Adrenal gland (tissue), 12 donors: ENCODE measurements around the gene CPN1. TPM values are rescaled to one million over a fixed set of nuclear protein-coding genes. Genes with fewer than 3 reads are reported as not detected.

Experiments
- DNase-seq, 7 donors: peaks; one replicate each; pipeline ENCODE4 v3.0.0-alpha.2; 2019 to 2020
- H3K27ac ChIP-seq, 5 donors: fragments of 200-600 bp; sonication (generic) in 4 of 5; 1 replicate in 3 of 5; 2 replicates in 2 of 5; pipeline versions ENCODE4 v1.5.1 to v1.8.0; 2016 to 2020; ENCODE audit warnings: mild to moderate bottlenecking in 1 of 5
- H3K27me3 ChIP-seq: fragments of 200-600 bp; 2 replicates; pipeline ENCODE4 v1.8.0; 2021
- H3K36me3 ChIP-seq, 2 donors: fragments of 200-600 bp; replicated peaks in 1 of 2; 1 replicate in 1 of 2; 2 replicates in 1 of 2; pipeline versions ENCODE4 v1.5.1 to v1.8.0; 2018 to 2022
- H3K4me1 ChIP-seq, 2 donors: fragments of 200-600 bp; replicated peaks in 1 of 2; 1 replicate in 1 of 2; 2 replicates in 1 of 2; pipeline versions ENCODE4 v1.5.1 to v1.8.0; 2018 to 2021
- H3K4me3 ChIP-seq, 4 donors: fragments of 200-600 bp; sonication (generic) in 3 of 4; one replicate each; pipeline ENCODE4 v1.5.1; 2016 to 2018
- H3K9me3 ChIP-seq, 3 donors: fragments of 200-600 bp; sonication (generic) in 1 of 3; replicated peaks in 1 of 3; 1 replicate in 2 of 3; 2 replicates in 1 of 3; pipeline versions ENCODE4 v1.5.1 to v1.8.0; 2016 to 2021
- CTCF ChIP-seq, 6 experiments: fragments of 450-650 bp in 4 of 6; fragments of 200-600 bp in 2 of 6; sonication (generic) in 1 of 6; IDR thresholded peaks; 1 replicate in 5 of 6; 2 replicates in 1 of 6; pipeline versions ENCODE4 v1.5.1 to v1.8.0; 2016 to 2021; ENCODE audit warnings: antibody characterized with exemption in 6 of 6, mild to moderate bottlenecking in 2 of 6, moderate library complexity in 1 of 6
- POLR2A ChIP-seq, 2 donors: fragments of 450-650 bp; IDR thresholded peaks; one replicate each; pipeline ENCODE4 v1.6.1; 2017; ENCODE audit warnings: antibody characterized with exemption in 2 of 2, mild to moderate bottlenecking in 2 of 2, moderate library complexity in 1 of 2
- WGBS, 4 donors: extraction: QIAGEN DNeasy Blood & Tissue Kit in 2 of 4; methylation state at CpG; one replicate each; pipeline versions ENCODE4 v1.1.5 to v1.1.7; 2013 to 2017; 5-methylcytosine and 5-hydroxymethylcytosine counted together
- intact Hi-C, 2 donors: fragments of 100-400 bp; cut with DNase I; formaldehyde crosslinking; loops; one replicate each; pipeline versions ENCODE4 v1.14.1 to v1.15.0; 2022 to 2023
- polyA plus RNA-seq, 3 donors: library from polyadenylated mRNA; stranded (reverse); fragments of 200-250 nt in 2 of 3; fragments of 350-450 nt in 1 of 3; fragmentation: Illumina TruSeq in 1 of 3; extraction: RNeasy Lipid Tissue Mini Kit (QIAGEN cat#74804) in 1 of 3; gene quantifications; one replicate each; pipeline ENCODE4 v1.2.3, GENCODE V29; 2013 to 2014
- total RNA-seq, 9 donors: library from RNA; depleted of rRNA in 4 of 9; stranded (reverse); fragments of >200 nt in 4 of 9; fragments of 120-200 nt in 1 of 9; fragmentation: NEBNext Ultra II Directional in 1 of 9; extraction: Animal tissue kit (Norgen Biotek cat#: 25700) in 1 of 9; gene quantifications; one replicate each; pipeline versions ENCODE4 v1.1.0 to v1.2.4, GENCODE V29; 2013 to 2023
- donor health status: healthy with polysubstance abuse.
- donor health status: Bipolar disorder and iron deficiency.
- donor health status: DM: yes; HTN: yes; CAD: no.
- donor health status: DM: no; HTN: no; CAD: no.
- donor health status: DM: no; HTN: no; CAD: no.
- donor health status: DM: yes; HTN: yes; CAD: no.

Gene CPN1
- total and polyA plus RNA-seq, 12 donors = not detected

- H3K4me1 ChIP-seq = no peaks in the 10 kb centered on the region
- no peak for DNase-seq
- 96 to 100% (median 98%) methylated on average over 1 of the region's 1 CpG for WGBS, 4 donors
These were observed 14.2 kb downstream of the CPN1 start for GRCh38 chr10:100067466-100067865.

GRCh38 chr10:100065084-100065660 is 16.5 kb downstream of the CPN1 start:
- Histone ChIP-seq H3K27ac (no peak overlapping the region), H3K27me3 (no peaks in the 10 kb centered on the region), H3K9me3 (no peaks in the 10 kb centered on the region), H3K4me1 (no peaks in the 10 kb centered on the region), H3K36me3 (no peaks in the 10 kb centered on the region), H3K4me3 (no peak overlapping the region)
- WGBS, 4 donors = 40 to 63% (median 46%) methylated on average over 23 of the region's 23 CpGs
- TF ChIP-seq CTCF (IDR thresholded peaks at IDR 0.05) (no peak), POLR2A (IDR thresholded peaks at IDR 0.05) (no peak)
- no peak for DNase-seq
- intact Hi-C loops = no loop called here

More at GRCh38 chr10:100067466-100067865, 14.2 kb downstream of the CPN1 start:
- H3K9me3 ChIP-seq = no peaks in the 10 kb centered on the region
- H3K36me3 ChIP-seq = no peaks in the 10 kb centered on the region
- H3K27me3 ChIP-seq = no peaks in the 10 kb centered on the region
- H3K4me3 ChIP-seq = no peak overlapping the region
- intact Hi-C loops = no loop called here
- TF ChIP-seq POLR2A (IDR thresholded peaks at IDR 0.05) (no peak), CTCF (IDR thresholded peaks at IDR 0.05) (no peak)
- H3K27ac ChIP-seq = no peak overlapping the region

GRCh38 chr10:100061401-100061800 is 20.3 kb downstream of the CPN1 start:
- Histone ChIP-seq H3K27ac (no peak overlapping the region), H3K9me3 (no peaks in the 10 kb centered on the region), H3K4me1 (no peaks in the 10 kb centered on the region), H3K4me3 (no peak overlapping the region), H3K36me3 (no peaks in the 10 kb centered on the region), H3K27me3 (no peaks in the 10 kb centered on the region)
- intact Hi-C loops = no loop called here
- 61 to 79% (median 70%) methylated on average over 1 of the region's 1 CpG for WGBS, 4 donors
- TF ChIP-seq CTCF (IDR thresholded peaks at IDR 0.05) = no peak
- no peak for TF ChIP-seq POLR2A (IDR thresholded peaks at IDR 0.05)
- no peak for DNase-seq

GRCh38 chr10:100057948-100058347 is 23.7 kb downstream of the CPN1 start:
- Histone ChIP-seq H3K4me3 (no peak overlapping the region), H3K9me3 (no peaks in the 10 kb centered on the region), H3K27me3 (no peaks in the 10 kb centered on the region), H3K36me3 (no peaks in the 10 kb centered on the region), H3K27ac (no peak overlapping the region), H3K4me1 (no peaks in the 10 kb centered on the region)
- intact Hi-C loops = no loop called here
- DNase-seq = no peak
- 33 to 64% (median 57%) methylated on average over 1 of the region's 1 CpG for WGBS, 4 donors
- TF ChIP-seq POLR2A (IDR thresholded peaks at IDR 0.05) (no peak), CTCF (IDR thresholded peaks at IDR 0.05) (no peak)
